ENCODE measurements around the gene PSMD2.
A peak's percentile ranks its signal among the peaks of the same experiment; 100 is the strongest.
"Not testable (repeated sequence)": the region's sequence is repeated elsewhere in the genome, so short reads cannot be mapped to it uniquely, and the experiment has no call there.

The PSMD2 gene

DNA sequence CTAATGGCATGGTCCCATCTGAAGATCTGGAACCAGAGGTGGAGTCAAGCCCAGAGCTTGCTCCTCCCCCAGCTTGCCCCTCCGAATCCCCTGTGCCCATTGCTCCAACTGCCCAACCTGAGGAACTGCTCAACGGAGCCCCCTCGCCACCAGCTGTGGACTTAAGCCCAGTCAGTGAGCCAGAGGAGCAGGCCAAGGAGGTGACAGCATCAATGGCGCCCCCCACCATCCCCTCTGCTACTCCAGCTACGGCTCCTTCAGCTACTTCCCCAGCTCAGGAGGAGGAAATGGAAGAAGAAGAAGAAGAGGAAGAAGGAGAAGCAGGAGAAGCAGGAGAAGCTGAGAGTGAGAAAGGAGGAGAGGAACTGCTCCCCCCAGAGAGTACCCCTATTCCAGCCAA is 22.6 kb downstream of the PSMD2 start:
- no peak for DNase-seq

DNA sequence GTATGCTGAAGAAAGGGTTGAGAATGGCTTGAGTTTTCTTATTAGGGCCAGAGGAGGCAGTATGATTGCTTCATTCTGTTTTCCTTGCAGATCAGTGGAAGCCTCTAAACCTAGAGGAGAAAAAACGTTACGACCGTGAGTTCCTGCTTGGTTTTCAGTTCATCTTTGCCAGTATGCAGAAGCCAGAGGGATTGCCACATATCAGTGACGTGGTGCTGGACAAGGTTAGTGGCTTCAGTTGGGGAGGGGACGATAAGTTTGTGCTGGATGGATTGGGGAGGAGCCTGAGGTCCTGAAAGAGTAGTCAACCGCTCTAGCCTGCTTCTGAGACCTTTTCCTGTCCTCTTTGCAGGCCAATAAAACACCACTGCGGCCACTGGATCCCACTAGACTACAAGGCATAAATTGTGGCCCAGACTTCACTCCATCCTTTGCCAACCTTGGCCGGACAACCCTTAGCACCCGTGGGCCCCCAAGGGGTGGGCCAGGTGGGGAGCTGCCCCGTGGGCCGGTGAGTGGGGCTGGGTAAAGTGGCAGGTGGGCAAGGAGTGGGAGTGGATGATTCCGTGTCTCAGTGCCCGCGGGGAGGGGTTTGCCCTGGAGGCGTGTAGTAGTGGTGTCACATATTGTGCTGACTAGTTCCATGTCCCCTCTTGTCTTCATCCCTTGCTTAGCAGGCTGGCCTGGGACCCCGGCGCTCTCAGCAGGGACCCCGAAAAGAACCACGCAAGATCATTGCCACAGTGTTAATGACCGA is 23.9 kb downstream of the PSMD2 start:
- DNase-seq: no peak

DNA sequence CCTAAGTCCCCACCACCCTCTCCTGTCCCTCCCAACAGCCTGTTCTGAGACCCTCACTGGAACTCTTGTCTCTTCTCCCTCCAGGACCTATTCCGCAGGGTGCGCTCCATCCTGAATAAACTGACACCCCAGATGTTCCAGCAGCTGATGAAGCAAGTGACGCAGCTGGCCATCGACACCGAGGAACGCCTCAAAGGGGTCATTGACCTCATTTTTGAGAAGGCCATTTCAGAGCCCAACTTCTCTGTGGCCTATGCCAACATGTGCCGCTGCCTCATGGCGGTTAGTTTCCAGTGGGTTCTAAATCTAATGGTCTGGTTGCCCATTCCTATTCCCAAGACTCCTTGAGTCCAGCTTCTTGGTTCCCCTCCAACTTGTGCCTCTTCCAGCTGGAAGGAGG is 24.7 kb downstream of the PSMD2 start:
- no peak for DNase-seq

DNA sequence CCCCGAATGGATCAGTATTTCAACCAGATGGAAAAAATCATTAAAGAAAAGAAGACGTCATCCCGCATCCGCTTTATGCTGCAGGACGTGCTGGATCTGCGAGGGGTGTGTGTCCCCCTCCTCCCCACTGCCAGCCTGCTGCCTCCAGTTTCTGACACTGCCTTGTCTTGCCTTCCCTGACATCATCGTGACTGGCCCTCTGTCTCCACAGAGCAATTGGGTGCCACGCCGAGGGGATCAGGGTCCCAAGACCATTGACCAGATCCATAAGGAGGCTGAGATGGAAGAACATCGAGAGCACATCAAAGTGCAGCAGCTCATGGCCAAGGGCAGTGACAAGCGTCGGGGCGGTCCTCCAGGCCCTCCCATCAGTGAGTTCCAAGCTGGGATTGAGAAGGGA is 26.2 kb downstream of the PSMD2 start:
- DNase-seq: no peak

DNA sequence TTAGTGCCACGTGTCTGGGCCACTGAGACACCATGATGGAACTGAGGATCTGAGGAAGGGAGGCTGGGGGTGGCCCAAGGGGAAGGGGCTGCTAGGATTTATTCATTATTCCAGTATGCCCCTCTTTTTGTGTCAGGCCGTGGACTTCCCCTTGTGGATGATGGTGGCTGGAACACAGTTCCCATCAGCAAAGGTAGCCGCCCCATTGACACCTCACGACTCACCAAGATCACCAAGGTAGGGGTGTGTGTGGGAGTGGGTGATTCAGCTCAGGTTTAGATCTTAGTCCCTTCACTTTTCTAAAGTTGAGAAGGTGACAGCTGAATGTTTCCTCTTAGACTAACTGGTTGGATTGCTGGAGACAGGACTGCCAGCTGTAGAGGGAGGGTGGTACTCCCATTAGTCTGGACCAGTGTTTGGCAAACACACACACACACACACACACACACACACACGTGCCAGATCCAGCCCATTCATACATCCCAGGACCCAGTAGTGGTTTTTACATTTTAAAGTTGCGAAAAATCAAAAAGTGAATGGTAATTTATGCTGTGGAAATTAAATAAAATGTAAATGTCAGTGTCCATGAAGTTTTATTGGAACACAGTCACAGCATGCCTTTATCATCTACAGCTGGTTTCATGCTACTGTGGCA is 26.8 kb downstream of the PSMD2 start:
- DNase-seq: no peak

DNA sequence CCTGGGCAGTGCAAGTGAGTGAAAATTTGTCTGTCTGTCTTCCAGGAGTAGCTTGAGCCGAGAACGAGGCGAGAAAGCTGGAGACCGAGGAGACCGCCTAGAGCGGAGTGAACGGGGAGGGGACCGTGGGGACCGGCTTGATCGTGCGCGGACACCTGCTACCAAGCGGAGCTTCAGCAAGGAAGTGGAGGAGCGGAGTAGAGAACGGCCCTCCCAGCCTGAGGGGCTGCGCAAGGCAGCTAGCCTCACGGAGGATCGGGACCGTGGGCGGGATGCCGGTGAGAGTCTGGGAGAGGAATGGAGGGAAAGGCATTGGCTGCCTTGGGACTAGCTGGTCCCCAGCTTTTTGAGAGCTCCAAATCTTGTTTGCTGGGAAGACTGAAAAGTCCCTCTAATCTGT is 28.1 kb downstream of the PSMD2 start:
- no peak for DNase-seq

DNA sequence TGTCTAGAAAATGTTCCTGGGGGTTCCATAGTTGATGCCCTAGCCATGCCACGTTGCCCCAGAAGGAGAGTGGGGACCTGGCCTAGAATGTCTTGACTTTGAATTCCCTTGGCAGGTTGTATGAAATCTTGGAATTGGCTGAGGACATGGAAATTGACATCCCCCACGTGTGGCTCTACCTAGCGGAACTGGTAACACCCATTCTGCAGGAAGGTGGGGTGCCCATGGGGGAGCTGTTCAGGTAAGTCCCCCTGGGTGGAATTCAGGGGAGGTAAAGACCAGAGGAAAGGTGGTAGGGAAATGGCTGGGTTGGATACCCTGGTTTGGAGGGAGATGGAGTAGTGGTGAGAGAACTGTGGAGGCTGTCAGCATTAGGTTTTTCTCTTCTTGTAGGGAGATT is 29.5 kb downstream of the PSMD2 start:
- no peak for DNase-seq

DNA sequence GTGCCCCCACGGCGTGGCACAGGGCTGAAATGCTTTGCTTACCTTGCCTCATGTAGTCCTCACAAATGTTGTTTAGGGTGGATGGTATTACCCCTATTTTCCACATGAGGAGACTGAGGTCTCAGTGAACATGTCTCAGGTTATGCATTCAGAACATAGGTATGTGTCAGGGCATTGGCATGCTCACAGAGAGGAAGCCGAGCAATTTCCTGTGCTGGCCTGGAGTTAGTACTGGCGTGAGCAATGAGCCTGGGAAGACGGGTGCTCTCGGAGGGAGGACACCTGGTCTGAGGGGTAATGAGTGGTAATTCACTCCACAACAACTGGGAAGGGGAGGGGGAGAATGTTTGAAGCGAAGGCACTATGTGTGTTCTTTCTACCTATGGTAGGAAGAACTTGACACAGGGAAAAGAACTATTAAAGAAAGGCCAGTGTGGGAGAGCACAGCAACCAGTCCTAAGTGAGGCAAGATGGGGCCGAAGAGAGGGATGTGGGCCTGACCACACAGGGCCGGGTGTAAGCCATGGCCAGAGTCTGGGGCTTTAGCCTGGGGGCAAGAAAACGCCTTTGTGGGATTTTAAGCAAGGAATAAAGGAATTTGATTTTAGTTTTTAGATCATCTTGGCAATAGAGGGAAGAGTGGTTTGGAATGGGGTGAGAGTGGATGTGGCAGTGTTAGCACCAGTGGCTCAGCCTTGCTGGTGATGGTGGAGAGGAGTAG is 33.5 kb downstream of the PSMD2 start:
- DNase-seq: peak; percentile 89

DNA sequence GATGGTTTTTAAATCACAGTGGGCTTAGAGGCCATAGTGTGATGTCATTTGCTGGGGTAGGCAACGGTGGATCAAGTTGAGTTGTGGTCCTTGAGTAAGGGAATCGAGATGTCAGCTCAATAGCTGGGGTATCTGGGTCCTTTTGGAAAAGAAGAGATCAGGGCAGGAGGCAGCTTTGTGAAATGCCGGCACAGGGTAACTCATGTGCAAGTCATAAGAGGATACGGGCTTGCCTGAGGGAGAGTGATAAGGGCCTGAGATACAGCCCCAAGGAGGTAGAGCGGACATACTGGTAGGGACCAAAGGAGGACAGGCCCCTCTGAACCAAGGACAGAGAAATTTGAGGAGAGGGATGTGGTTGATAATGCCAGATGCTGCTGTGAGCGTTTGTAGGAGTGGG is 34.1 kb downstream of the PSMD2 start:
- DNase-seq: no peak

DNA sequence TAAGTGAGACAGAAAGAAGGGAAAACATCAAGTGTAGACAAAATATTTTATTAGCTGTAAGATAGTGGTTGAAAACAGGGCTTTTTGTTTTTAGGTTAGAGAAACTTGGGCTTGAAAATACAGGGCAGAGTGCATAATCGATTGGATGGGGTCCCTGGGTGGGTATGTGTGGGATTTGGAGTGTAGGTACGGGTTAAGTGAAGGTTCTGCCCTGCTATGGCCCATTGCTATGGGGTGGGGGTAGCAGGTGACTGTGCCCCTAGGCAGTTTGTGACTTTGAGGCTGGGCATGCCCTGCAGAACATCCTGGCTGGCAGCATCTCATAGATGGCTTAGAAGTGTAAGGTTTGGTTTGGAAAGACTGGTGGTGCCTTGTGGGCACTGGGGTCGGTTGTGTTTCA is 34.7 kb downstream of the PSMD2 start:
- DNase-seq: no peak

DNA sequence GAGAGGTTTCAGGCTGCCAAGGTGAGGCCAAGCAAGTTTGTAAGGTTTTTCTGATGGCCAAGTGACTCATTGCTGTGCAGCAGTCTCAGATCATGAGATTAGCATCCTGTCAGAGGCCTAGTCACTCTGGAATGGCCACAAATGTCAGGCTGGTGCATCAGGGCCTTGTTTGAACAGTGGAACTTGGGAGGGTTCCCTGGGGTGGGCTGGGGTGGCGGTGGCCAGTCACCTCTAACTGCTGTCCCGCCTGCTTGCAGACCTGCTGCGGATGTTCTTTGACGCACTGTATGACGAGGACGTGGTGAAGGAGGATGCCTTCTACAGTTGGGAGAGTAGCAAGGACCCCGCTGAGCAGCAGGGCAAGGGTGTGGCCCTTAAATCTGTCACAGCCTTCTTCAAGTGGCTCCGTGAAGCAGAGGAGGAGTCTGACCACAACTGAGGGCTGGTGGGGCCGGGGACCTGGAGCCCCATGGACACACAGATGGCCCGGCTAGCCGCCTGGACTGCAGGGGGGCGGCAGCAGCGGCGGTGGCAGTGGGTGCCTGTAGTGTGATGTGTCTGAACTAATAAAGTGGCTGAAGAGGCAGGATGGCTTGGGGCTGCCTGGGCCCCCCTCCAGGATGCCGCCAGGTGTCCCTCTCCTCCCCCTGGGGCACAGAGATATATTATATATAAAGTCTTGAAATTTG is 35.6 kb downstream of the PSMD2 start:
- DNase-seq: no peak

DNA sequence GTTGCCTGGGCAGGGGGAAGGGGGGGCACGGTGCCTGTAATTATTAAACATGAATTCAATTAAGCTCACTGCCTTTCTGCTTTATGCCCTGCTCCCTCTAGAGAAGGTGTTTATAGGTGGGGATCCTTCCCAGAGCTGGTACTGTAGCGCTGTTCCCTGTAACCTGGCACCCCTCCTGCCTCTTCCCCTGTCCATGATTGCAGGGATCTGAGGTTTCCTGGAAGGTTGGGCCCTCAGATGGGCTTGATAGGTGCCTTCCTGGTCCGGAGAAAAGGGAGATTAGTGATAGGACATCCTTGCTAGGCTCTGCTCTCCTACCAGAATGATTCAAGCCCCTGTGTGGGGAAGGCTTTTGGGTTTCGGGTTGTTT is 36.2 kb downstream of the PSMD2 start:
- no peak for DNase-seq

DNA sequence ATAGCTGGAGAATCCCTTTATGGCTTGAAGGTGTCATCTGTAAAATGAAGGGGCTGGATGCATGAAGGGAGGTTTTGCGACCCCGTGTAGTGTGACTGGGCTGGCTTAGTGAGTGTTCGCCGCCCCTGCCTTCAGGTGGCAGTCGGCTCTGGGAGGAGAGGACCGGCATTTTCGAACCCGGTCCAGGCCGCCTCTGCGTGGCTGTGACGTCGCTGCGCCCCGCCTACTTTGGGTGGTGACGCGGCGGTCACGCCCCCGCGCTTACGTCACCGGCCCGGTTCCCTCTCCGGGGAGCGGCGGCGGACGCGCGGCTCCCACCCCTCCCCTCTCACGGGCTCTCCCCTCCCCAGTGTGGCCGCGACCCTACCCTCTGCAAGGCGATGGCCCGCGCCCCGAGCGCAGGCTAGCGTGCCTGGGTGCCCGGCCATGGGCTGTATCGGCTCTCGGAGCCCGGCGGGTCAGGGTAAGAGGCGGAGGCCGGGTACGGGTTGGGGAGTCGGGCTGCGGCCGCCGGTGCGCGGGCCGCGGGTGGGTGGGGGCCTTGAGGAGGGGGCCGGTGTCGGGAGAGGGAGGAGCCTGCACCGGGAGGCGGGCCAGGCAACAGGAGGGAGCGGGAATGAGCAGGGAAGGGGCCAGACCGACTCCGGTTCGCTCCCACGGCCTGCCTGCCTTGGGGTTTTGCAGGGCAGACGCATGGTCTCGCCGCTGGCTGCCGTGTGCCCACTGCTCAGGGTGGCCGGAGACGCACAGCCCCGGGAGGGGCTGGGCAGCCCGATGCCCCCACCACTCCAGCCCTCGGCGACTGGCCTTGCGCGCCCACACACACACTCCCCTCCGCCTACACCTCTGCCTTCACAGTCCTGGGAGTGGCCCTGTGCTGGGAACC is 36.9 kb downstream of the PSMD2 start:
- peak; percentile 42 for DNase-seq

DNA sequence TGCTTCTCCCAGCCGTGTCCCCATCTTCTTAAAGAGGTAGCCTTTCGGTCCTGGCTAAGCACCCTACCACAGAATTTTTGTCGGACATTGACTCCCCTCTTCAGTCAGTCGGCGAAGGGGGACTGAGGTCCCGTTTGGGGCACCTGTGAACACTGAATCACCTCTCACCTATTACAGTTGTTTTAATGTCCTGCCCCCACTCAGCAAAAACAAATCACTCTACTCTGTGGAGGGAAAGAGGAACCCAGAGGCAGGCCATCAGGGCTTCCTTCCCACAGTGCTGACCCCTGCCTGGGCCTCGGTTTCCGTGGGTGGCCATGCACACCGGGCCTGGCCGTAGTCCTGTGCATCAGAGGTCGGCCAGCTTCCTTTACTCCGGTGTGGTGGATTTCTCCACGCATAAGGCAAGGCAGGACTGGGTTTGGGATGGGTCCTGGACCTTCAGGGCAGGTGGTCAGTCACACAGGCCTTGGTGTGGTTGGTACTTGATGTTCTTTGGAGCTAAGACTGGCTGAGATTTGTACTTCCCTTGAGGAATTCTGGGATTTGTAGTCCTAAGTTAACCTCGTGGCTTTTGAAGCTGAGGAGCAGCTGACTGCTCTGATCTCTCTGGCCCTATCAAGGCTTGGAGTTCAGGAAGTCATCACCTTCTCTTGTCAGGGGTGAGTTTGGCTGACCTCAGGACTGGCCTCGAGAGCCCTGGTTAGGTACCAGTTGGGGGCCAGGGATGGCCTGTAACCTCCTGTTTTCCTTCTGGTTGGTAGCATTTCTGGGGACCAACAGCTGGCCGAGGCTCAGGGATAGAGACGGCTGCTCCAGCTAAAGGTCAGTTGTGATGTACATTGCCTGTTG is 37.7 kb downstream of the PSMD2 start:
- no peak for DNase-seq

DNA sequence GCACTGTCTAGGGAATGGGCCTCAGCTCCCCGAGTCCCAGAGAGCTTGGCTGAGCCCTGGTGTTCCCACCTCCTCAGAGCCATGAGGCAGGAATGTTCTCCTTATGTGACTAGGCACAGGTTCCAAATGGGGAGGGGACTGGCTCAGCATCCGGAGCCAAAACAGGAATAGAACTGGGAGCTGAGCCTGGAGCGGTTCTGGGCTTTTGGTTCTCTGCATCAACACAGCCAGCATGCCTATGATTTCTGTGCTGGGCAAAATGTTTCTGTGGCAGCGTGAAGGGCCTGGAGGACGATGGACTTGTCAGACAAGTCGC is 38.3 kb downstream of the PSMD2 start, which contains the start of gene FAM131A:
TSS of gene FAM131A (plus strand) at position 202 of the 316 bp plus-strand sequence. CDS start at position 233, 31 bp downstream.
- no peak for DNase-seq

DNA sequence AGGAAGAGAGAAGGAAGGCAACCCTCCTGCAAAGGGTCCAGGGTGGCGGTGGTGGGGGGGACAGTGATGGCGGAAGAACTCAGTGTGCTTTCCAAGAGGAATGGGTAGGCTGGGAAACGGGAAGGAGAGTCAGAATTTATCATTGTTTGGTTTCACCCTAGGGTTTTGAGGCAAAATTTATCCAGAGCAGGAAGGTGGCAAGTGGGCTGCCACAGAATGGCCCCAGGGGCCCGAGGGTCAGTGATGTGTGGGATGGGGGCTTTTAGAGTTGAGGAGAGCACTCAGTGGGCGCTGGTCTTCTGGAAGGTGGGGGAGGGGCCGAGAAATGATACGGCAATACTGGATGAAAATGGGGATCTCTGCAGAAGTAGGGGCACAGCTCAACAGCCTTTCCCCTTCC is 38.9 kb downstream of the PSMD2 start:
- DNase-seq: no peak

DNA sequence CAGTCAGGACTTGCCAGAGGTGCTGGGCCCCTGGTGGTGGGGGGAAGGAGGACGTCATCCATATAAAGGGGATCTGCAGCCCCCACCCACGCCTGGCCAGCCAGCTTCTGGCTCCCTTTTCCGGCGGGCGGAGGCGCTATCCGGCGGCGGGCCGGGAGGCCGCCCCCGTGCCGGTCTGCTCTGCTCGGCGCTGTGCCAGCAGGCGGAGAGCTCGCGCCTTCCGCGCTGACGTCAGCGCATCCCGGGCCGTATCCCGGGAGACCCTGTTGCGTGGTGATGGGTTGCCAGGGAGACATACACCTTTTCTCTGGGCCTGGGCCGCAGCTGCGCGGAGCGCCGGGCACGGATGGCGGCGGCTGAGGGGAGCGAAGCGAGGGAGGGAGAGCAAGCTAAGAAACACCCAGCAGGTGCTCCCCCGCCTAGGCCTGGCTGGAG is 39.5 kb downstream of the PSMD2 start:
- DNase-seq: no peak

DNA sequence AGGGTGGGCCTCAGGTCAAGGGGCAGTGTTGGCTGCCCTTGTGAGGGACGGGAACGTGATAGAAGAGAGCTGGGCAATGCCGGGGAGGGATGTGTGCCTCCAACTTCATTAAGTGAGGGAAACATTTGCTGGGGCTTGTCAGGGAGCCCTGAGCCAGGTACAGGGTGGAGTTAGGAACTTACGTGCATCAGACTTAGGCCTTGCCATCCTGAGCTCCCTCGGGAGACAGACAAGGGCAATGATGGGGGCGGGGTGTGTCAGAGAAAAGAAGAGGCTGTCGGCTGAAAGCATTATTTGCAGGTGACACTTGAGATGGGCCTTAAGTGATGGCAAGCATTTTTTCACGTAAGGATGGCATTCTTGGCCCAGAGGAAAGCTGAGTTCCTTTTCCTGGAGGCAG is 40.0 kb downstream of the PSMD2 start:
- DNase-seq: no peak

DNA sequence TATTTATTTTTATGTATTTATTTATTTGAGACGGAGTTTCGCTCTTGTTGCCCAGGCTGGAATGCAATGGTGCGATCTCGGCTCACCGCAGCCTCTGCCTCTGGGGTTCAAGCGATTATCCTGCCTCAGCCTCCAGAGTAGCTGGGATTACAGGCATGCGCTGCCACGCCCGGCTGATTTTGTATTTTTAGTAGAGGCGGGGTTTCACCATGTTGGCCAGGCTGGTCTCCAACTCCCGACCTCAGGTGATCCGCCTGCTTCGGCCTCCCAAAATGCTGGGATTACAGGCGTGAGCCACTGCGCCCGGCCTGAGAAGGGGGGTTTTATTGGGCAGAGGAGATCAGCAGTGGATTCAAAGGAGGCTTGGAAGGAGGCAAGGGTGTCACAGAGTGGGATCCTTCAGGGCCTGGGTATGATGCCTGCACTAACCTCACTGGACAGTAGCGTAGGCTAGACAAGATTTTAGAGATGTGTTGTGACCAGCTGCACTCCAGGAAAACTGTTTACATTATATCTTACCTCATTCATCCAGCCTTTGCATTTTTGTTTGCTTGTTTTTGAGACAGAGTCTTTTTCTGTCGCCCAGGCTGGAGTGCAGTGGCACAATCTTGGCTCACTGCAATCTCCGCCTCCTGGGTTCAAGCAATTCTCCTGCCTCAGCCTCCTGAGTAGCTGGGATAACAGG is 40.6 kb downstream of the PSMD2 start:
- DNase-seq: not testable (repeated sequence)

DNA sequence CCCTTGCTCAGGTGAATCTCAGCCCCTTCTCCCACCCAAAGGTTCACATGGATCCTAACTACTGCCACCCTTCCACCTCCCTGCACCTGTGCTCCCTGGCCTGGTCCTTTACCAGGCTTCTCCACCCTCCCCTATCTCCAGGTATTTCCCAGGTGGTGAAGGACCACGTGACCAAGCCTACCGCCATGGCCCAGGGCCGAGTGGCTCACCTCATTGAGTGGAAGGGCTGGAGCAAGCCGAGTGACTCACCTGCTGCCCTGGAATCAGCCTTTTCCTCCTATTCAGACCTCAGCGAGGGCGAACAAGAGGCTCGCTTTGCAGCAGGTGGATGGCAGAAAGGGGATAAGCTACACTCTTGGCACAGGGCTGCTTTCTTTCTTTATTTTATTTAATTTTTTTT is 42.9 kb downstream of the PSMD2 start:
- DNase-seq: no peak
